B cell (primary cell): ENCODE results near the gene CBLIF. TPM values are rescaled to one million over a fixed set of nuclear protein-coding genes. Genes with fewer than 3 reads are reported as not detected.

Source experiments
- ATAC-seq: fragments of 200-7000 bp; cut with Tn5 transposase; one replicate; pipeline ENCODE4 v1.10.0; 2021; ENCODE audit warnings: low read depth, mild to moderate bottlenecking, moderate number of reproducible peaks, moderate library complexity
- CTCF ChIA-PET: fragments of 350-600 bp; sonication (Branson Sonifier 250); formaldehyde crosslinking; loops from one replicate; lab custom pipeline; 2021; ENCODE audit warnings: antibody characterized with exemption, inconsistent platforms; lab: Charles Lee
- POLR2A ChIA-PET: fragments of 350-600 bp; sonication (Branson Sonifier 250); formaldehyde crosslinking; loops from one replicate; lab custom pipeline; 2021; ENCODE audit warnings: antibody characterized with exemption; lab: Charles Lee
- DNase-seq: peaks from one replicate; pipeline ENCODE4 v3.0.0; 2013
- H2AFZ ChIP-seq: 2 replicates; pipeline ENCODE4 v1.6.1; 2012; ENCODE audit warnings: mild to moderate bottlenecking, low read depth, low read length; ENCODE audit not compliant: insufficient read depth, poor library complexity, severe bottlenecking
- H3K27ac ChIP-seq, 2 donors: 1 replicate in 1 of 2; 2 replicates in 1 of 2; pipeline ENCODE4 v1.5.1; 2012 to 2013; ENCODE audit warnings: low read length in 2 of 2, mild to moderate bottlenecking in 2 of 2, moderate library complexity in 1 of 2
- H3K27me3 ChIP-seq, 4 experiments: fragments of 200-600 bp in 1 of 4; sonication (generic) in 1 of 4; replicated peaks in 1 of 4; 1 replicate in 2 of 4; 2 replicates in 2 of 4; pipeline versions ENCODE4 v1.6.1 to v1.7.0; 2013 to 2016; ENCODE audit warnings: low read length in 3 of 4, mild to moderate bottlenecking in 2 of 4, mixed read lengths in 1 of 4, moderate library complexity in 1 of 4; ENCODE audit not compliant: insufficient read depth in 4 of 4, control insufficient read depth in 3 of 4; ENCODE audit errors: control extremely low read depth in 1 of 4
- H3K36me3 ChIP-seq, 2 experiments: replicated peaks in 1 of 2; 1 replicate in 1 of 2; 2 replicates in 1 of 2; pipeline versions ENCODE4 v1.6.1 to v1.7.1; 2013; ENCODE audit warnings: low read length in 1 of 2; ENCODE audit not compliant: insufficient read depth in 2 of 2, control insufficient read depth in 1 of 2; ENCODE audit errors: control extremely low read depth in 1 of 2, extremely low read depth in 1 of 2
- H3K4me1 ChIP-seq, 2 donors: fragments of 200-600 bp in 1 of 2; sonication (generic) in 1 of 2; 1 replicate in 1 of 2; 2 replicates in 1 of 2; pipeline versions ENCODE4 v1.5.1 to v1.6.1; 2013 to 2017; ENCODE audit warnings: low read length in 2 of 2; ENCODE audit not compliant: control insufficient read depth in 2 of 2, insufficient read depth in 2 of 2
- H3K4me2 ChIP-seq: replicated peaks from 2 replicates; pipeline ENCODE3; 2012; ENCODE audit warnings: mild to moderate bottlenecking, low read depth, low read length; ENCODE audit not compliant: poor library complexity, severe bottlenecking
- H3K4me3 ChIP-seq, 5 experiments: fragments of 200-600 bp in 1 of 5; sonication (generic) in 1 of 5; 1 replicate in 3 of 5; 2 replicates in 2 of 5; pipeline versions ENCODE4 v1.5.1 to v1.7.0; 2011 to 2016; ENCODE audit warnings: low read length in 4 of 5, mild to moderate bottlenecking in 4 of 5, low read depth in 2 of 5, control low read depth in 1 of 5, moderate library complexity in 1 of 5; ENCODE audit not compliant: insufficient read depth in 1 of 5; ENCODE audit errors: control extremely low read depth in 1 of 5, extremely low read depth in 1 of 5
- H3K79me2 ChIP-seq: fragments of 200-600 bp; sonication (generic); one replicate; pipeline ENCODE4 v1.6.0; 2016; ENCODE audit warnings: low read length; ENCODE audit not compliant: control insufficient read depth, insufficient read depth
- H3K9ac ChIP-seq: fragments of 200-600 bp; sonication (generic); 2 replicates; pipeline ENCODE4 v1.6.1; 2017; ENCODE audit warnings: mild to moderate bottlenecking, low read length, moderate library complexity
- H3K9me3 ChIP-seq, 3 donors: one replicate each; pipeline versions ENCODE4 v1.6.1 to v1.7.1; 2013; ENCODE audit warnings: low read length in 2 of 3; ENCODE audit not compliant: control insufficient read depth in 2 of 3, insufficient read depth in 1 of 3; ENCODE audit errors: control extremely low read depth in 1 of 3
- H4K20me1 ChIP-seq: 2 replicates; pipeline ENCODE4 v1.6.0; 2012; ENCODE audit warnings: mild to moderate bottlenecking, low read length; ENCODE audit not compliant: insufficient read depth, control insufficient read depth, poor library complexity, severe bottlenecking
- H3K27ac Mint-ChIP-seq: one replicate; pipeline ENCODE4 v1.8.0; 2021; ENCODE audit warnings: mixed read lengths
- H3K27me3 Mint-ChIP-seq: one replicate; pipeline ENCODE4 v1.8.0; 2021; ENCODE audit warnings: mixed read lengths
- H3K4me1 Mint-ChIP-seq: one replicate; pipeline ENCODE4 v1.8.0; 2021; ENCODE audit warnings: mixed read lengths
- H3K4me3 Mint-ChIP-seq: one replicate; pipeline ENCODE4 v1.8.0; 2021; ENCODE audit warnings: mixed read lengths
- H3K9me3 Mint-ChIP-seq: one replicate; pipeline ENCODE4 v1.8.0; 2022; ENCODE audit warnings: mixed read lengths; ENCODE audit not compliant: insufficient read depth
- EZH2 ChIP-seq: IDR thresholded peaks from 2 replicates; pipeline ENCODE4 v1.6.1; 2012; ENCODE audit warnings: borderline replicate concordance, low read depth, mild to moderate bottlenecking, moderate library complexity, low read length; ENCODE audit not compliant: insufficient read depth, poor library complexity, severe bottlenecking
- WGBS: methylation state at CpG from one replicate; pipeline ENCODE4 v1.1.5; 2013; ENCODE audit warnings: missing lambda C conversion rate; ENCODE audit not compliant: insufficient coverage; 5-methylcytosine and 5-hydroxymethylcytosine counted together
- intact Hi-C: fragments of 100-400 bp; cut with micrococcal nuclease; formaldehyde crosslinking; loops from one replicate; pipeline ENCODE4 v1.10.0; 2022
- polyA plus RNA-seq: library from polyadenylated mRNA; depleted of rRNA; stranded (reverse); fragments of >200 nt; gene quantifications from 2 replicates; pipeline ENCODE4 v1.2.3, GENCODE V29; 2012
- total RNA-seq, 2 donors: library from RNA; stranded (reverse); fragments of 120-200 nt in 1 of 2; gene quantifications; 1 replicate in 1 of 2; 2 replicates in 1 of 2; pipeline versions ENCODE4 v1.2.3 to v1.2.4, GENCODE V29; 2013 to 2022
- TF ChIP-seq, protein P1 (sequence below): fragments of 200-600 bp; IDR thresholded peaks from one replicate; pipeline ENCODE4 v1.8.0; 2022; ENCODE audit warnings: antibody characterized with exemption, mild to moderate bottlenecking

Gene CBLIF
- total and polyA plus RNA-seq, 2 donors (not counting 1 experiment from before 2014, with no cell fraction given), result not detected

DNA sequence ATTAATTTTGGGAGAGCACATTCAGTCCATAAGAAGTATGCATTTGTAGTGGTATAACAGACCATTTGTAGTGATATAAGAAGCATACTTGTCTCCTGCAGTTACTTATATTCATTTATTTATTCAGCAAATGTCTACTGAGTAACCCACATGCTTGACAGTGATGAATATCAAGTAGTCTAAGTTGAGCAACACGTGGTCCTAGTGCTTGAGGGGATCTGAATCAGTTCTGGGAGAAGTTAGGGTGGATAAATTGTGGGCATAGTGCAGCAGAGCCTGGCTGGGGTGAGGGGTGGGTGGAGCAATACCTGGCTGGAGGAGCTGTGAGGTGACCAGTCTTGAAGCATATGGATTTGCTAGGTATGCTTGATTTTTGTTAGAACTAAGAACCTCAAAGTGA lies 65.8 kb downstream of the CBLIF start:
- no peak overlapping the region for H3K4me3 ChIP-seq
- Mint-ChIP-seq H3K9me3 (no peaks in the 10 kb centered on the region), H3K27me3 (no peaks in the 10 kb centered on the region), H3K4me3 (no peak overlapping the region), H3K4me1 (no peaks in the 10 kb centered on the region), H3K27ac (no peak overlapping the region)
- H3K4me2 ChIP-seq, result no peak overlapping the region
- 88% methylated on average over 1 of the region's 1 CpG for WGBS
- intact Hi-C loops, result no loop called here
- ATAC-seq, result no peak
- H3K9me3 ChIP-seq, result no peaks in the 10 kb centered on the region
- no peaks in the 10 kb centered on the region for H3K27me3 ChIP-seq
- no peaks in the 10 kb centered on the region for H4K20me1 ChIP-seq
- CTCF ChIA-PET, result no interaction called here
- H2AFZ ChIP-seq, result no peak overlapping the region
- H3K4me1 ChIP-seq, result no peaks in the 10 kb centered on the region
- POLR2A ChIA-PET, result no interaction called here
- H3K27ac ChIP-seq, result no peak overlapping the region
- H3K9ac ChIP-seq, result no peak overlapping the region
- DNase-seq, result no peak
- peaks cover 0 to 3% of the 10 kb centered on the region in 2 experiments for H3K36me3 ChIP-seq
- no peak for TF ChIP-seq EZH2
- TF ChIP-seq, protein P1, sequence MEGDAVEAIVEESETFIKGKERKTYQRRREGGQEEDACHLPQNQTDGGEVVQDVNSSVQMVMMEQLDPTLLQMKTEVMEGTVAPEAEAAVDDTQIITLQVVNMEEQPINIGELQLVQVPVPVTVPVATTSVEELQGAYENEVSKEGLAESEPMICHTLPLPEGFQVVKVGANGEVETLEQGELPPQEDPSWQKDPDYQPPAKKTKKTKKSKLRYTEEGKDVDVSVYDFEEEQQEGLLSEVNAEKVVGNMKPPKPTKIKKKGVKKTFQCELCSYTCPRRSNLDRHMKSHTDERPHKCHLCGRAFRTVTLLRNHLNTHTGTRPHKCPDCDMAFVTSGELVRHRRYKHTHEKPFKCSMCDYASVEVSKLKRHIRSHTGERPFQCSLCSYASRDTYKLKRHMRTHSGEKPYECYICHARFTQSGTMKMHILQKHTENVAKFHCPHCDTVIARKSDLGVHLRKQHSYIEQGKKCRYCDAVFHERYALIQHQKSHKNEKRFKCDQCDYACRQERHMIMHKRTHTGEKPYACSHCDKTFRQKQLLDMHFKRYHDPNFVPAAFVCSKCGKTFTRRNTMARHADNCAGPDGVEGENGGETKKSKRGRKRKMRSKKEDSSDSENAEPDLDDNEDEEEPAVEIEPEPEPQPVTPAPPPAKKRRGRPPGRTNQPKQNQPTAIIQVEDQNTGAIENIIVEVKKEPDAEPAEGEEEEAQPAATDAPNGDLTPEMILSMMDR, result no peak
- no peaks in the 10 kb centered on the region for H3K79me2 ChIP-seq

Other genes starting within 250 kb of the CBLIF start
- gene OSBP, start 229.7 kb downstream of the CBLIF start, total RNA-seq, result 40.2 and 42.5 TPM in 2 replicates
- 12.6 and 25.3 TPM in 2 replicates for gene OSBP, start 229.7 kb downstream of the CBLIF start, polyA plus RNA-seq
- gene PATL1, start 176.5 kb downstream of the CBLIF start, total RNA-seq, result 45.0 and 46.0 TPM in 2 replicates
- gene PATL1, start 176.5 kb downstream of the CBLIF start, polyA plus RNA-seq, result 40.8 and 56.2 TPM in 2 replicates
- gene OR10V1, start 131.7 kb downstream of the CBLIF start, total RNA-seq, result not detected in 2 replicates
- not detected in 2 replicates for gene OR10V1, start 131.7 kb downstream of the CBLIF start, polyA plus RNA-seq
- gene STX3, start 90.1 kb downstream of the CBLIF start, total RNA-seq, result 16.6 and 17.5 TPM in 2 replicates
- gene STX3, start 90.1 kb downstream of the CBLIF start, polyA plus RNA-seq, result 7.6 and 12.6 TPM in 2 replicates
- gene MRPL16, start 34.7 kb downstream of the CBLIF start, total RNA-seq, result 38.3 and 38.9 TPM in 2 replicates
- gene MRPL16, start 34.7 kb downstream of the CBLIF start, polyA plus RNA-seq, result 33.8 and 41.0 TPM in 2 replicates
- not detected in 2 replicates for gene TCN1, start 21.0 kb upstream of the CBLIF start, total RNA-seq
- 0.15 TPM in 1 of 2 replicates, not detected in the other for gene TCN1, start 21.0 kb upstream of the CBLIF start, polyA plus RNA-seq
- not detected in 2 replicates for gene OOSP3, start 33.3 kb upstream of the CBLIF start, total RNA-seq
- gene OOSP3, start 33.3 kb upstream of the CBLIF start, polyA plus RNA-seq, result not detected in 2 replicates
- not detected in 2 replicates for gene OOSP1, start 92.9 kb upstream of the CBLIF start, total RNA-seq
- gene OOSP1, start 92.9 kb upstream of the CBLIF start, polyA plus RNA-seq, result not detected in 2 replicates
- gene OOSP4A, start 118.5 kb upstream of the CBLIF start, total RNA-seq, result not detected in 2 replicates
- gene OOSP4A, start 118.5 kb upstream of the CBLIF start, polyA plus RNA-seq, result not detected in 2 replicates
- not detected in 2 replicates for gene OOSP4B, start 171.7 kb upstream of the CBLIF start, total RNA-seq
- gene OOSP4B, start 171.7 kb upstream of the CBLIF start, polyA plus RNA-seq, result not detected in 2 replicates
- not detected in 2 replicates for gene OOSP2, start 194.9 kb upstream of the CBLIF start, total RNA-seq
- not detected in 2 replicates for gene OOSP2, start 194.9 kb upstream of the CBLIF start, polyA plus RNA-seq
- gene MS4A3, start 211.2 kb upstream of the CBLIF start, total RNA-seq, result not detected in 2 replicates
- gene MS4A3, start 211.2 kb upstream of the CBLIF start, polyA plus RNA-seq, result not detected in 2 replicates
- not detected in 2 replicates for gene MS4A2, start 243.2 kb upstream of the CBLIF start, total RNA-seq
- gene MS4A2, start 243.2 kb upstream of the CBLIF start, polyA plus RNA-seq, result not detected in 2 replicates